Placental epithelial cell (primary cell): Measurements from ENCODE around the gene KRT16. TPM values are rescaled to one million over a fixed set of nuclear protein-coding genes. Genes with fewer than 3 reads are reported as not detected.

ENCODE experiments used
- total RNA-seq: library from RNA; depleted of rRNA; stranded (reverse); fragments of >200 nt; gene quantifications from 2 replicates; pipeline ENCODE4 v1.2.3, GENCODE V29; 2012

KRT16 gene
- 69.1 and 78.6 TPM in 2 replicates for total RNA-seq

DNA sequence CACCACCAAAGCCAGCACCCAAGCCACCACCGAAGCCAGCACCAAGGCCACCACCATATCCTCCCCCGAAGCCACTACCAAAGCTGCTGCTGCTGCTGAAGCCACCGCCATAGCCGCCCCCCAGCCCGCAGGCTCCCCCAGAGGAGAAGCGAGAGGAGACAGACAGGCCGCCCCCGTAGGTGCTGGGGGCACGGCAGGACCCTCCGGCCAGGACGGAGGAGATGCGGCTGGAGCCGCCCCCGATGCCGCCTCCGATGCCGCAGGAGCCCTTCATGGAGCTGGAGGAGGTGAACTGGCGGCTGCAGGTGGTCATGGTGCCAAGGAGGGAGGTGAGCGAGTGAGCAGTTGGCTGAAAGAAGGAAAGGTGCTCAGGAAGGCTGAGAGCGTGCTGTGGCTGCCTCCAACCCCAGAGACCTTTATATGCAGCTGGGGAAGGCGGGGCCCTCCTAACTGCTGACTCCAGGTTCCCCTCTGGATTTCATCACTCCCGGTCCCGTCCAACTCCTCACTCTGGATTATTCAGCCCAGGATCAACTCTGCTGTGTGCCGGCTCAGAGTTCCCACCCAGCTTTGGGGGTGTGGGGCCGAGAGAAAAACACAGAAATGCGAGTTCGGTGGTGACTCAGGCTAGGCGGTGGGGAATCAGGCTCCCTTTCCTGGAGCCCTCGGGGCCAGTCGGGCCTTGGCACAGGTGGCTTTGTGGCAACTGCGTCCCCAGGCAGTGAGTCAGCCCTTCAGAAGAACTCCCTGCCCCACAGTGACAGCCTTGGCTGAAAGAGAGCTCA lies at the start of gene KRT16:
KRT16 (minus strand) TSS at position 392 of the 785 bp plus-strand sequence; CDS start at position 313, 79 bp downstream.

DNA sequence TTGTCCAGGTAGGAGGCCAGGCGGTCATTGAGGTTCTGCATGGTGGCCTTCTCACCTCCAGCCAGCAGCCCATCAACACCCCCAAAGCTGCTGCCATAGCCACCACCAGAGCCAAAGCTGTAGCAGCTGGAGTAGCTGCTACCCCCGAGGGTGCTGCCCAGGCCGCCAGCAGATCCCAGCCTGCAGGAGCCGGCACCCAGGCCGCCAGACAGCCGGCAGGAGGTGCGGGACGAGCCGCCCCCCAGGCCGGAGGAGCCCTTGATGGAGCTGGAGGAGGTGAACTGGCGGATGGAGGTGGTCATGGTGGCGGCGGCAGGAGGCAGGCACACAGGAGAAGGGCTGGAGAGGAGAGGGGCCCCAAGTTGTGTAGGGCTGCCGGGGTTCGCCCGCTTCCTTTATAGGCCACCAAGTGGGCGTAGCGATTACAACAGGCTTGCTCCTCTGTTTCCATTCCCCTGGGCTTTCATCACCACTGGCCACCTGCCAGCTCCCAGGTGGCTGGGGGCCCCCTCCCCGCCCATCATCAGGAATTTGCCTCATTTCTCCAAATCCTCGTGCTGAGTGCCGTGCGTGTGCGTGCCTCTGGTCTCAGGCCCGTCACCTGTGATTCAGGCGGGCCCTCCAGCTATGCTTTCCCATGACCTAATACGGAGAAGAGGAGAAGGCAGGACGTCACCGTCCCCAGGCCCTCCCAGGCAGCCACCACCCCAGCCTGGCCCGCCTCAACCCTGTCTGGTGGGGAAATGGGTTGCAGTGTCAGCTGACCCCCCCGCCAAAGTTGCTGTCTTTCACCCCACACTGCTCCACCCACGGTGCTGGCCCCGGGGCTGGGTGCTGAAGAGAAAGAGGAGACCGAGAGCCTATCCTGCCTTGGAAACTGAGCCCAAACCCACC lies 11.9 kb upstream of the KRT16 start, which contains the start of gene KRT17:
KRT17 (minus strand) TSS at position 368 of the 894 bp plus-strand sequence; CDS start at position 302, 66 bp downstream.

DNA sequence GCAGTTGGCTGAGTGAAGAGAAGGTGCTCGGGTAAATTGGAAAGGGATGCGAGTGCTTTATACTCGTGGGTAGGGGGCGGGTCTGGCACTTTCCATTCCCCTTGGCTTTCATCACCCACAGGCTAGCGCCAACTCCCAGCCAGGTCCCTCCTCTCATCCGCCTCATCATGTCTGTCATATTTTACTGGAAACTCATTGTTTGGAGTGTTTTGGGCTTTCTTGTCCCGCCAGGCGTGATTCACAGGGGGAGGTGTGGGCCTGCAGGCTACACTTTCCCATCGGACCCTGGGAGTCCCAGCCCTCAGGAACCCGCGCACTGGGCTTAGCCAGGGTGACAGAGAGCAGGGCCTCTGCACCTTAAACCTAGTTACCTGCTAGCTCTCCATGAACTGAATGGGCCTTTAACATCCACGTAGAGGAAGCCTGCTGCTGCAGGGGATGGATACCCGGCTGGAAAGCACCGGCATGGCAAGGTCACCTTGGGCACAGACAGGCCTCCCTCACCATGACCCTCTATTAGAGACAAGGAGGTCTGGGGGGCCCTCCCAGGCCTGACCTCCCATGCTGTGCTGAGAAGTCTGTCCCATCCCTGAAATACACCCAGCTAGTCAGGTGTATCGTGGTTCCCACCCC lies 25.6 kb downstream of the KRT16 start, which contains the start of gene KRT14:
KRT14 (minus strand) TSS at position 33 of the 633 bp plus-strand sequence. CDS start 61 bp downstream, outside the sequence.

DNA sequence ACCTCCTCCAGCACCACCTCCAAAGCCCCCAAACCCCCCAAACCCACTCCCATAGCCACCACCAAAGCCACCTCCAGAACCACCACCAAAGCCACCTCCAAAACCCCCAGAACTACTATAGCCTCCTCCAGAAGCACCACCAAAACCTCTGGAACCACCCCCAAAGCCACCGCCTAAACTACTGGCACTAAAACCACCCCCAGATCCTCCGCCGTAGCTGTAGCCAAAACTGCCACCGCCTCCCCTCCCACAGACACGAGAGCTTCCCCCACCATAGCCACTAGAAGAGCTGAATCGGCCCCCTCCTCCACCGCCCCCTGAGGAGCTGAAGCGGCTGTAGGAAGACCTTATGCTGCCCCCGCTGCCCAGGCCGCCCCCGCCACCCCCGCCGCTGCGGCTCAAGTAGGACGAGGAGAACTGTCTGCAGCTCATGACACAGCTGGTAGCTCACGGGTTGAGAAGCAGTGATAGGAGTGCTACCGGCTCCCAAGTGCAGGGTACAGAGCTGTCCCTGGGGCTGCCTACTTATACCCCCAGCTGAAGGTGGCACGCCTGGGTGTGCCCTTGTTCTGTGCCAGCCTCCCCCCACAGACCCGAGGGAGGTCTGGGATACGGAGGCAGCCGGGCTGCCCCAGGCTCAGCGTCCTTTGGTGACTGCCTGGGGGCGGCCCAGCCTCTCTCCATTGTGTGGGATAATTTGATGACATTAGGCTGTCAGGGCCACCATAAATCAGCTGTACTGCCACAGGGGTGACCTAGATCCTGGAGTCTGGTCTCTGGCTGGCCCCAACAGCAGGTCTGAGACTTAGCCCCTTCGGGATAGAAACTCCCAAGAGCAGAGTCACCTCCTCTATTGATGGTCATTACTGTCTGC lies 40.8 kb downstream of the KRT16 start, which contains the start of gene KRT9:
KRT9 (minus strand) TSS at position 499 of the 874 bp plus-strand sequence; CDS start at position 432, 67 bp downstream.

Other genes with a start within 250 kb of the KRT16 start
- 0.33 TPM in 1 of 2 replicates, not detected in the other for gene KRT33B, start 243.0 kb downstream of the KRT16 start, total RNA-seq
- 0.39 and 9.7 TPM in 2 replicates for gene KRT34, start 230.5 kb downstream of the KRT16 start, total RNA-seq
- not detected in 2 replicates for gene KRT31, start 215.2 kb downstream of the KRT16 start, total RNA-seq
- not detected in 2 replicates for gene KRT37, start 188.2 kb downstream of the KRT16 start, total RNA-seq
- not detected in 2 replicates for gene KRT38, start 171.8 kb downstream of the KRT16 start, total RNA-seq
- gene KRT32, start 145.4 kb downstream of the KRT16 start, total RNA-seq: not detected in 2 replicates
- not detected in 2 replicates for gene KRT35, start 131.6 kb downstream of the KRT16 start, total RNA-seq
- gene KRT36, start 122.9 kb downstream of the KRT16 start, total RNA-seq: not detected in 2 replicates
- gene KRT13, start 107.2 kb downstream of the KRT16 start, total RNA-seq: under 0.01 and 2.5 TPM in 2 replicates
- 1.7 and 5.1 TPM in 2 replicates for gene KRT15, start 93.9 kb downstream of the KRT16 start, total RNA-seq
- 6,370 and 8,085 TPM in 2 replicates for gene KRT19, start 84.5 kb downstream of the KRT16 start, total RNA-seq
- 0.39 and 0.87 TPM in 2 replicates for gene KRT9, start 40.7 kb downstream of the KRT16 start, total RNA-seq
- 128 and 2,930 TPM in 2 replicates for gene KRT14, start 25.9 kb downstream of the KRT16 start, total RNA-seq
- gene KRT17, start 11.8 kb upstream of the KRT16 start, total RNA-seq: 1,476 and 3,292 TPM in 2 replicates
- gene EIF1, start 76.1 kb upstream of the KRT16 start, total RNA-seq: 101 and 168 TPM in 2 replicates
- gene GAST, start 99.6 kb upstream of the KRT16 start, total RNA-seq: not detected in 2 replicates
- 0.22 and 0.39 TPM in 2 replicates for gene HAP1, start 121.9 kb upstream of the KRT16 start, total RNA-seq
- gene JUP, start 173.9 kb upstream of the KRT16 start, total RNA-seq: 302 and 545 TPM in 2 replicates
- 84.6 and 154 TPM in 2 replicates for gene P3H4, start 199.2 kb upstream of the KRT16 start, total RNA-seq
- gene FKBP10, start 200.2 kb upstream of the KRT16 start, total RNA-seq: 240 and 313 TPM in 2 replicates
- gene NT5C3B, start 223.5 kb upstream of the KRT16 start, total RNA-seq: 44.8 and 64.5 TPM in 2 replicates
- gene KLHL10, start 225.1 kb upstream of the KRT16 start, total RNA-seq: 0.79 TPM in 1 of 2 replicates, not detected in the other